ENCODE results near the gene CDH23. TPM values are rescaled to one million over a fixed set of nuclear protein-coding genes. Genes with fewer than 3 reads are reported as not detected.

The CDH23 gene
- total and polyA plus RNA-seq, 2 experiments from 2014 or later, result 0.30 to 1.5 TPM

DNA sequence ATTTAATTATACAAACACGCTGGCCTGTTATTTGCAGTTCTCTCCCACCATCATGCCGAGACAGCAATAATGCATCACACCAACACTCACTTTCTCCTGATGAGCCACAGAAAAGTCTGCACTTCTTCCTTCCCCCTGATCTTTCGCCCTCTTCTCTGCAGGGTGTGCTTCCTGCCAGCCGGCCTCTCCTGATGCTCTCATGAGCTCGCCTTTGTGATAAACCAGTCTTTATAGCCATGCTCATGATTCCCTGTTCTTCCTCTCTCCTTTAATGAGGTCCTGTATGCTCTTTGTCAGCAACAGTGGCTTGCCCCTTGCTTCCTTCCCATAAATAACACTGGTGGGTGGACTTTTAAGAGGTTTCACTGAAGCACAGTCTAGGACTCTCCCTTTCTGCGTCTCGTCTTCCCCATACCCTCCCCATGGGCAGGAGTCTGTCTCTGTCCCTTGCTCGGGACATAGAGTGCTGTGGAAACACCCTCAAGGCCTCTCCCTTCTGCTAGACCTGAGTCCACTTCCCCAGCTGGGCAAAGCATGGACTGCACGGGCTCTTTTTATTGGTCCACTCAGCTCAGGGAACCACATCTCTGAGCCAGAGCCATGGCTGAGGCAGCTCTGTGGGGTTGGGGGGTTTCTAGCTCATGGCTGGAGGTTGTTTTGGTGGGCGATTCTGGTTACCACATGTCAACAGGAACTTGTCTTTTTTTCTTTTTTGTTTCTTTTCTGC, 189.0 kb downstream of the CDH23 start:
- H4K20me1 ChIP-seq (ENCODE audit: insufficient read depth, poor library complexity, severe bottlenecking), result no peaks in the 10 kb centered on the region
- no peak overlapping the region for H2AFZ ChIP-seq
- H3K9me3 ChIP-seq (ENCODE audit: low read depth), result no peaks in the 10 kb centered on the region
- 63% methylated on average over 10 of the region's 10 CpGs for WGBS (ENCODE audit: low lambda C conversion rate, missing lambda C conversion rate)
- no peaks in the 10 kb centered on the region for H3K9me2 ChIP-seq (replicated peaks; ENCODE audit: insufficient read depth)
- no peaks in the 10 kb centered on the region for H3K4me1 ChIP-seq (ENCODE audit: insufficient read depth)
- peaks cover 7% of the 10 kb centered on the region for H3K27me3 ChIP-seq
- DNase-seq (ENCODE audit: low spot score), result no peak
- no peak overlapping the region for H3K4me3 ChIP-seq
- no peaks in the 10 kb centered on the region for H3K36me3 ChIP-seq (replicated peaks; ENCODE audit: insufficient read depth, low read depth)
- no peaks in the 10 kb centered on the region for H3K79me2 ChIP-seq
- TF ChIP-seq EZH2 (IDR thresholded peaks at IDR 0.05; ENCODE audit: borderline replicate concordance) (no peak), CTCF (IDR thresholded peaks at IDR 0.05; ENCODE audit: poor library complexity) (no peak), EZH2phosphoT487 (IDR thresholded peaks at IDR 0.05; ENCODE audit: low read depth, severe bottlenecking, unreplicated experiment) (no peak)
- no peak overlapping the region for H3K4me2 ChIP-seq
- no peak overlapping the region for H3K27ac ChIP-seq

- no peaks in the 10 kb centered on the region for H3K4me1 ChIP-seq (ENCODE audit: insufficient read depth)
- H2AFZ ChIP-seq, result no peak overlapping the region
- no peaks in the 10 kb centered on the region for H3K36me3 ChIP-seq (replicated peaks; ENCODE audit: insufficient read depth, low read depth)
- no peaks in the 10 kb centered on the region for H3K9me2 ChIP-seq (replicated peaks; ENCODE audit: insufficient read depth)
- H3K4me3 ChIP-seq, result no peak overlapping the region
- 79% methylated on average over 8 of the region's 8 CpGs for WGBS (ENCODE audit: low lambda C conversion rate, missing lambda C conversion rate)
- no peaks in the 10 kb centered on the region for H3K9me3 ChIP-seq (ENCODE audit: low read depth)
- peaks cover 7% of the 10 kb centered on the region for H3K27me3 ChIP-seq
- H3K27ac ChIP-seq, result no peak overlapping the region
- H4K20me1 ChIP-seq (ENCODE audit: insufficient read depth, poor library complexity, severe bottlenecking), result no peaks in the 10 kb centered on the region
- H3K79me2 ChIP-seq, result no peaks in the 10 kb centered on the region
- no peak for TF ChIP-seq EZH2 (IDR thresholded peaks at IDR 0.05; ENCODE audit: borderline replicate concordance)
- no peak for TF ChIP-seq CTCF (IDR thresholded peaks at IDR 0.05; ENCODE audit: poor library complexity)
- no peak for TF ChIP-seq EZH2phosphoT487 (IDR thresholded peaks at IDR 0.05; ENCODE audit: low read depth, severe bottlenecking, unreplicated experiment)
- H3K4me2 ChIP-seq, result no peak overlapping the region
- DNase-seq (ENCODE audit: low spot score), result no peak
These were observed 191.3 kb downstream of the CDH23 start for GRCh38 chr10:71587941-71588573.

GRCh38 chr10:71588685-71589084, 192.0 kb downstream of the CDH23 start:
- Histone ChIP-seq H3K36me3 (replicated peaks; ENCODE audit: insufficient read depth, low read depth) (no peaks in the 10 kb centered on the region), H3K79me2 (no peaks in the 10 kb centered on the region), H3K4me3 (no peak overlapping the region), H3K9me3 (ENCODE audit: low read depth) (no peaks in the 10 kb centered on the region), H3K27ac (no peak overlapping the region), H3K9me2 (replicated peaks; ENCODE audit: insufficient read depth) (no peaks in the 10 kb centered on the region), H3K4me1 (ENCODE audit: insufficient read depth) (no peaks in the 10 kb centered on the region), H2AFZ (no peak overlapping the region), H3K27me3 (peaks cover 7% of the 10 kb centered on the region), H3K4me2 (no peak overlapping the region), H4K20me1 (ENCODE audit: insufficient read depth, poor library complexity, severe bottlenecking) (no peaks in the 10 kb centered on the region)
- no peak for TF ChIP-seq CTCF (IDR thresholded peaks at IDR 0.05; ENCODE audit: poor library complexity)
- TF ChIP-seq EZH2phosphoT487 (IDR thresholded peaks at IDR 0.05; ENCODE audit: low read depth, severe bottlenecking, unreplicated experiment), result no peak
- no peak for TF ChIP-seq EZH2 (IDR thresholded peaks at IDR 0.05; ENCODE audit: borderline replicate concordance)
- no peak for DNase-seq (ENCODE audit: low spot score)
- WGBS (ENCODE audit: low lambda C conversion rate, missing lambda C conversion rate), result 90% methylated on average over 4 of the region's 4 CpGs
